Activated naive CD8-positive, alpha-beta T cell treated with anti-CD3 and anti-CD28 coated beads for 36 hours (primary cell): Measurements from ENCODE around the gene SLC4A4. TPM values are rescaled to one million over a fixed set of nuclear protein-coding genes. Genes with fewer than 3 reads are reported as not detected.

Experiments used
- DNase-seq: peaks from one replicate; pipeline ENCODE4 v3.0.0; 2021
- H3K27ac Mint-ChIP-seq: one replicate; pipeline ENCODE4 v1.8.0; 2022; ENCODE audit warnings: mild to moderate bottlenecking, moderate library complexity, mixed read lengths
- H3K27me3 Mint-ChIP-seq: one replicate; pipeline ENCODE4 v1.8.0; 2022; ENCODE audit warnings: mild to moderate bottlenecking, mixed read lengths
- H3K36me3 Mint-ChIP-seq: one replicate; pipeline ENCODE4 v1.8.0; 2021; ENCODE audit warnings: mild to moderate bottlenecking, mixed read lengths
- H3K4me1 Mint-ChIP-seq: one replicate; pipeline ENCODE4 v1.8.0; 2021; ENCODE audit warnings: mixed read lengths
- H3K4me3 Mint-ChIP-seq: one replicate; pipeline ENCODE4 v1.8.0; 2022; ENCODE audit warnings: mild to moderate bottlenecking, moderate library complexity, mixed read lengths
- H3K9me3 Mint-ChIP-seq: one replicate; pipeline ENCODE4 v1.8.0; 2022; ENCODE audit warnings: mixed read lengths
- total RNA-seq, 2 experiments: library from RNA; stranded (reverse); gene quantifications; one replicate each; pipeline ENCODE4 v1.2.3, GENCODE V29; 2021

SLC4A4 gene
- total RNA-seq, 2 experiments from 2014 or later, result 0.06 TPM

DNA sequence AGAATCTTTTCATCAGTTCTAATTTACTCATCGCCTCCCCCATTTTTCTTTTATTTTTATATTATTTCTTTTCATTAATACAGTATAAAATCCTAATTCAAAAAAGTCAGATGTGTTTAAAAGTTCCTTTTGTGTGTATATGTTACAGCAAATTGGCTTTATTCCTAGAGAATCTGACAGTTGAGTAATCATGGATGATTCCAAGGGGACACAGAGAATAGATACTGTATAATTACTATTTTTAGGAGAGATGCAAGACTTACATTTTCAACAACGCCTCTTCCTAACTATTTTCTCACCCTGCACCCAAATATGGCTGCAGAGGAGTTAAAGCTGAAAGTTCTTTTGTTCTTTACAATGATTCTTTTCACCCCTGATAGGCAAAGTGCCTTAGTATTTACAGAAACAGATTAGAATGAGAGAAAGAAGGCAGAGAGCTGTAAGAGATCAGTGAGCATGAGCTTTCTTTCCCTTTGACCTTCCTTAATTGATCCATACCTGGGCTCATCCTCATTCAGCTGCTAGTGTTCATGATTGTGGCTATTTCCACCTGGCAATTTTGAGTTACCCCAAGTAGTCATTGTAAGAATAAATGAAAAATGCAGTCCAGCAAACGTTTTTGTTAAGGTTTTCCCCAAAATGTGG is 210.8 kb downstream of the SLC4A4 start:
- no peak overlapping the region for H3K27ac Mint-ChIP-seq
- H3K36me3 Mint-ChIP-seq, result no peaks in the 10 kb centered on the region
- no peaks in the 10 kb centered on the region for H3K27me3 Mint-ChIP-seq
- H3K4me3 Mint-ChIP-seq, result no peak overlapping the region
- H3K4me1 Mint-ChIP-seq, result no peaks in the 10 kb centered on the region
- H3K9me3 Mint-ChIP-seq, result no peaks in the 10 kb centered on the region
- no peak for DNase-seq

GRCh38 chr4:71550220-71551165 is 211.7 kb downstream of the SLC4A4 start:
- no peaks in the 10 kb centered on the region for H3K27me3 Mint-ChIP-seq
- H3K4me3 Mint-ChIP-seq, result no peak overlapping the region
- no peak overlapping the region for H3K27ac Mint-ChIP-seq
- H3K4me1 Mint-ChIP-seq, result no peaks in the 10 kb centered on the region
- H3K36me3 Mint-ChIP-seq, result no peaks in the 10 kb centered on the region
- no peaks in the 10 kb centered on the region for H3K9me3 Mint-ChIP-seq
- no peak for DNase-seq

- no peaks in the 10 kb centered on the region for H3K36me3 Mint-ChIP-seq
- H3K9me3 Mint-ChIP-seq, result no peaks in the 10 kb centered on the region
- H3K27me3 Mint-ChIP-seq, result peaks cover 11% of the 10 kb centered on the region
- H3K4me3 Mint-ChIP-seq, result no peak overlapping the region
- DNase-seq, result no peak
- no peak overlapping the region for H3K27ac Mint-ChIP-seq
- H3K4me1 Mint-ChIP-seq, result no peaks in the 10 kb centered on the region
These were observed 214.8 kb downstream of the SLC4A4 start for GRCh38 chr4:71553605-71554004.

DNA sequence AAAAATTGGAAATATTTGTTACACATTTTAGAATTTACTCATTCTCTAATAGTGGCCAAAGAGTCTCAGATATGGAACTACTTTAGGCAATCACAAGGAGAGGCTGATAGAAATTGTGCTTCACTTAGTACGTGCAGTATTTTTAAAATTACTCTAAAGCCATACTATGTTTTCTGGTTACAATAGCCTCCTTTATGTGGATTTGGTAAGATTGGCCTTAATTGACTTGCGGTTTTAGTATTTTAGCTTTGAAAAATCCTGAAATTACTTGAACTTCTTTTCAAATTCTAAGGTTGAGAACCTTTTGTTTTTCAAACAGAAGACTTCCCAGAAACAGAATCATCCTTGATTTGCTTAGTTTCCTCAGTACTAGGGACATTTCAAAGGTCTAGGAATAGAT is 215.2 kb downstream of the SLC4A4 start:
- Mint-ChIP-seq H3K4me3 (no peak overlapping the region), H3K27me3 (peaks cover 11% of the 10 kb centered on the region), H3K9me3 (no peaks in the 10 kb centered on the region), H3K4me1 (no peaks in the 10 kb centered on the region), H3K27ac (no peak overlapping the region), H3K36me3 (no peaks in the 10 kb centered on the region)
- no peak for DNase-seq

DNA sequence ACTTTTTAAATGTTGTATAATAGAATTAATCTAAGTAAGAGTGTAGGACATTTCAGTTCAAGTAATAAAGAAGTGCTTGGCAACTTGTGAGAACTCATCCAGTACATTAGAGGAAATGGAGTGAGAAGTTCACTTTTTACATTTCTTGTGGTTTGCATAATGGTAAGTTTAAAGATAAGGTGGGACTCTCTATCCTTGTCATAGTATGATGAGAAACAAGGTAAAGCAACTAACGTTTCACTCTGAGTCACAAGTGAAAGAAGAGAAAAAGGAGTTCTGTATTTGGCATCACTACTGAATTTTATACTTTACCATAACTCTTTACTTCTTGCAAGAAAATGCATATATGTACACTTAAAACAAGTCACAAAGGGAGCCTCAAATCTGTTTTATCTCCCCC is 219.4 kb downstream of the SLC4A4 start:
- peaks cover 11% of the 10 kb centered on the region for H3K27me3 Mint-ChIP-seq
- H3K27ac Mint-ChIP-seq, result no peak overlapping the region

GRCh38 chr4:71559957-71560571 is 221.2 kb downstream of the SLC4A4 start:
- Mint-ChIP-seq H3K9me3 (no peaks in the 10 kb centered on the region), H3K27ac (no peak overlapping the region), H3K4me3 (no peak overlapping the region), H3K36me3 (no peaks in the 10 kb centered on the region), H3K27me3 (peaks cover 11% of the 10 kb centered on the region), H3K4me1 (no peaks in the 10 kb centered on the region)
- DNase-seq, result no peak

More for the DNA sequence above, 219.4 kb downstream of the SLC4A4 start:
- Mint-ChIP-seq H3K4me3 (no peak overlapping the region), H3K9me3 (no peaks in the 10 kb centered on the region), H3K36me3 (no peaks in the 10 kb centered on the region), H3K4me1 (no peaks in the 10 kb centered on the region)
- DNase-seq, result no peak

DNA sequence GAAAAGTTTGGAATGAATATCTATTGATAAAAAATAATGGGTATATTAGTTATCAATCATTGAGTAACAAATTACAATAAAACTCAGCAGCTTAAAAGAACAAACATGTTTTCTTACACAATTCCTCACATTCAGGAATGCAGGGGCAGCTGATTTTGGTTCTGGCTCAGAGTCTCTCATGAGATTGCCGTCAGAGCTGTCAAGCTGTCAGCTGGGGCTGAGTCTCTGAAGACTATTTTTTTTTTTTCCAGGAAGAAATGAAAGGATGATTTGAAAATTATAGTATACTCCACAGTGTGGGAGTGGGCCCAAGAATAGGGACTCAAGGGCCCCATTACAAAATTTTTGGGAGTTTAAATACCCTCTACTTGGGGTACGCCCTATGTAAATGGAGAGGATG is 226.0 kb downstream of the SLC4A4 start:
- no peak overlapping the region for H3K4me3 Mint-ChIP-seq

GRCh38 chr4:71566856-71567255 is 228.0 kb downstream of the SLC4A4 start:
- no peaks in the 10 kb centered on the region for H3K4me1 Mint-ChIP-seq
- H3K4me3 Mint-ChIP-seq, result no peak overlapping the region
- no peak for DNase-seq
- H3K27ac Mint-ChIP-seq, result no peak overlapping the region
- H3K27me3 Mint-ChIP-seq, result no peaks in the 10 kb centered on the region
- H3K9me3 Mint-ChIP-seq, result no peaks in the 10 kb centered on the region
- no peaks in the 10 kb centered on the region for H3K36me3 Mint-ChIP-seq

More for the DNA sequence above, 226.0 kb downstream of the SLC4A4 start:
- no peak for DNase-seq
- Mint-ChIP-seq H3K36me3 (no peaks in the 10 kb centered on the region), H3K27ac (no peak overlapping the region), H3K9me3 (no peaks in the 10 kb centered on the region), H3K27me3 (no peaks in the 10 kb centered on the region), H3K4me1 (no peaks in the 10 kb centered on the region)

GRCh38 chr4:71568131-71568530 is 229.3 kb downstream of the SLC4A4 start:
- DNase-seq, result no peak
- no peak overlapping the region for H3K27ac Mint-ChIP-seq
- no peaks in the 10 kb centered on the region for H3K36me3 Mint-ChIP-seq
- no peaks in the 10 kb centered on the region for H3K9me3 Mint-ChIP-seq
- H3K4me3 Mint-ChIP-seq, result no peak overlapping the region
- no peaks in the 10 kb centered on the region for H3K4me1 Mint-ChIP-seq
- no peaks in the 10 kb centered on the region for H3K27me3 Mint-ChIP-seq

DNA sequence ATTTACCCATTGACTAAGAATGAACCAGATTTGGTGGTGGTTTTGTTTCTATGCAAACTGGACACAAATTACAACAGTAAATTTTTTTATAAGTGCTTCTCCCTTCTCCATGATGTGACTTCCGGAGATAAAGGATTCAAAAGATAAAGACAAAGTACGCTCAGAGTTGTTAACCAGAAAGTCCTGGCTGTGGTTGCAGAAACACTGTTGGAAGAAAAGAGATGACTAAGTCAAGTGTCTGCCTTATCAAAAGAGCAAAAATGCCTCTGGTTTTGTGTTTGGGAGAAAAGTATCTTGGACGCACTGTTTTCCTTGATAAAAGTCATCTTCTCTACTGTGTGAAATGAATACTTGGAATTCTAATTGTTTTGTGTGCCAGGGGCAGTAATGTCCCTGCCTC is 231.7 kb downstream of the SLC4A4 start:
- H3K27ac Mint-ChIP-seq, result no peak overlapping the region
- no peaks in the 10 kb centered on the region for H3K27me3 Mint-ChIP-seq
- H3K4me3 Mint-ChIP-seq, result no peak overlapping the region
- no peak for DNase-seq
- H3K4me1 Mint-ChIP-seq, result no peaks in the 10 kb centered on the region
- H3K9me3 Mint-ChIP-seq, result peaks cover 4% of the 10 kb centered on the region
- H3K36me3 Mint-ChIP-seq, result peaks cover 1% of the 10 kb centered on the region

GRCh38 chr4:71571346-71571745 is 232.5 kb downstream of the SLC4A4 start:
- Mint-ChIP-seq H3K27ac (no peak overlapping the region), H3K4me1 (no peaks in the 10 kb centered on the region), H3K36me3 (peaks cover 1% of the 10 kb centered on the region), H3K27me3 (peaks cover 1% of the 10 kb centered on the region), H3K9me3 (peaks cover 4% of the 10 kb centered on the region), H3K4me3 (no peak overlapping the region)
- DNase-seq, result no peak

- no peak for DNase-seq
- no peak overlapping the region for H3K27ac Mint-ChIP-seq
- H3K4me1 Mint-ChIP-seq, result no peaks in the 10 kb centered on the region
- no peaks in the 10 kb centered on the region for H3K36me3 Mint-ChIP-seq
- H3K4me3 Mint-ChIP-seq, result no peak overlapping the region
- no peaks in the 10 kb centered on the region for H3K27me3 Mint-ChIP-seq
- peaks cover 4% of the 10 kb centered on the region for H3K9me3 Mint-ChIP-seq
These were observed 245.2 kb downstream of the SLC4A4 start for GRCh38 chr4:71583971-71584370.

- peaks cover 8% of the 10 kb centered on the region for H3K9me3 Mint-ChIP-seq
- no peaks in the 10 kb centered on the region for H3K36me3 Mint-ChIP-seq
- H3K4me1 Mint-ChIP-seq, result no peaks in the 10 kb centered on the region
- DNase-seq, result no peak
- H3K27ac Mint-ChIP-seq, result no peak overlapping the region
- no peaks in the 10 kb centered on the region for H3K27me3 Mint-ChIP-seq
- no peak overlapping the region for H3K4me3 Mint-ChIP-seq
These were observed 245.8 kb downstream of the SLC4A4 start for GRCh38 chr4:71584585-71584984.

DNA sequence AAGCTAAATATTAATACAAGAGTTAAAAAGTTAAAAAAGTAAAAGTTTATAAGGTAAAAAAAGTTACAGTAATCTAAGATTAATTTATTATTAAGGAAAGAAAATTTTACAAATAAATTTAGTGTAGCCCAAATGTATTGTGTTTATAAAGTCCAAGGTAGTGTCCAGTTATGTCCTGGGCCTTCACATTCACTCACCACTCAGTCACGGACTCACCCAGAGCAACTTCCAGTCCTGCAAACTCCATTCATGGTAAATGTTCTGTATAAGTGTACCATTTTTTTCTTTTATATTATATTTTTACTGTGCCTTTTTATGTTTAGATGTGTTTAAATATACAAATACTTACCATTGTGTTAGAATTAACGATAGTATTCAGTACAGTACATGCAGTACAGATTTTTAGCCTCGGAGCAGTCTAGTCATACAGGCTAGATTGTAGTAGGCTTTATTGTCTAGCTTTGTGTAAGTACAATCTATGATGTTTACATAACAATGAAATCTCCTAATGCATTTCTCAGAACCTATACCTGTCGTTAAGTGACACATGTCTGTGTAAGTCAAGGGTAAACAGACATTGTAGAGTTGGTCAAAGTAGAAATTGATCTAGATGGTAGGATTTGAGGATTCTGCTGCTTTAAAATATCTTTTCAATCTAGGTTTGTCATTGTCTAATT is 247.4 kb downstream of the SLC4A4 start:
- H3K4me3 Mint-ChIP-seq, result no peak overlapping the region
- H3K4me1 Mint-ChIP-seq, result no peaks in the 10 kb centered on the region
- no peak for DNase-seq
- no peaks in the 10 kb centered on the region for H3K36me3 Mint-ChIP-seq
- H3K27ac Mint-ChIP-seq, result no peak overlapping the region
- H3K27me3 Mint-ChIP-seq, result peaks cover 4% of the 10 kb centered on the region
- peaks cover 12% of the 10 kb centered on the region for H3K9me3 Mint-ChIP-seq

GRCh38 chr4:71587995-71588394 is 249.2 kb downstream of the SLC4A4 start:
- Mint-ChIP-seq H3K9me3 (peaks cover 9% of the 10 kb centered on the region), H3K4me1 (no peaks in the 10 kb centered on the region), H3K27me3 (peaks cover 4% of the 10 kb centered on the region), H3K27ac (no peak overlapping the region), H3K36me3 (no peaks in the 10 kb centered on the region), H3K4me3 (no peak overlapping the region)
- DNase-seq, result no peak
